K562 (cell line): ENCODE measurements around the gene RFC2. TPM values are rescaled to one million over a fixed set of nuclear protein-coding genes. Genes with fewer than 3 reads are reported as not detected.

Source experiments
- ATAC-seq: fragments of 200-7000 bp; cut with Tn5 transposase; 3 replicates; pipeline ENCODE4 v1.9.1; 2020; ENCODE audit warnings: moderate library complexity
- BruUV-seq: library from RNA; stranded (reverse); fragments of 400-500 nt; replicated peaks from 2 replicates; lab custom pipeline; 2021; lab: Mats Ljungman, UMichigan
- CTCF ChIA-PET: fragments of 300-600 bp; formaldehyde crosslinking; extraction: SDS; loops from one replicate; lab custom pipeline; 2021; ENCODE audit warnings: low intra/inter-chr PET ratio; lab: Yijun Ruan, JAX
- POLR2A ChIA-PET: fragments of 300-600, 350-650 bp; sonication (Branson Sonifier 250); formaldehyde crosslinking; extraction: SDS; loops from one replicate; lab custom pipeline; 2021; ENCODE audit warnings: antibody characterized with exemption, inconsistent platforms; lab: Yijun Ruan, JAX
- DNase-seq, 4 experiments: peaks; one replicate each; pipeline versions ENCODE4 v3.0.0 to v3.0.0-alpha.2; 2011 to 2018; ENCODE audit warnings: low spot score in 3 of 4, mixed read lengths in 3 of 4; ENCODE audit errors: extremely low read depth in 1 of 4
- FAIRE-seq: peaks from 2 replicates; lab custom pipeline; 2011; peaks lifted over from hg19 to GRCh38; lab: Jason Lieb, UNC
- H2AFZ ChIP-seq: 2 replicates; pipeline ENCODE4 v1.6.0; 2011; ENCODE audit warnings: low read depth, low read length, control low read depth, inconsistent platforms
- H3K27ac ChIP-seq: fragments of 200-600 bp; 3 replicates; pipeline ENCODE4 v1.8.0; 2011; ENCODE audit warnings: low read depth, mild to moderate bottlenecking, control low read depth, inconsistent platforms, low read length, moderate library complexity, mixed read lengths; ENCODE audit errors: extremely low read depth
- H3K27me3 ChIP-seq, 2 experiments: fragments of 300-600 bp in 1 of 2; 2 replicates in 1 of 2; 3 replicates in 1 of 2; pipeline versions ENCODE4 v1.6.0 to v1.8.0; 2011; ENCODE audit warnings: inconsistent platforms in 2 of 2, low read length in 2 of 2, mild to moderate bottlenecking in 1 of 2, mixed read lengths in 1 of 2, moderate library complexity in 1 of 2; ENCODE audit not compliant: control insufficient read depth in 2 of 2, insufficient read depth in 2 of 2
- H3K36me3 ChIP-seq: fragments of 300-600 bp; 3 replicates; pipeline ENCODE4 v1.8.0; 2011; ENCODE audit warnings: mild to moderate bottlenecking, low read length, inconsistent platforms; ENCODE audit not compliant: control insufficient read depth, insufficient read depth
- H3K4me1 ChIP-seq, 2 experiments: fragments of 200-600 bp in 1 of 2; replicated peaks in 1 of 2; 2 replicates in 1 of 2; 3 replicates in 1 of 2; pipeline versions ENCODE4 v1.5.1 to v1.8.0; 2011; ENCODE audit warnings: inconsistent platforms in 2 of 2, low read length in 2 of 2, mild to moderate bottlenecking in 1 of 2, mixed read lengths in 1 of 2, moderate library complexity in 1 of 2; ENCODE audit not compliant: control insufficient read depth in 2 of 2, insufficient read depth in 2 of 2
- H3K4me2 ChIP-seq: 2 replicates; pipeline ENCODE4 v1.6.1; 2011; ENCODE audit warnings: low read length, control low read depth, inconsistent platforms, mixed read lengths; ENCODE audit not compliant: insufficient read depth
- H3K4me3 ChIP-seq: fragments of 200-600 bp; sonication (generic), shearing (Covaris generic); 2 replicates; pipeline ENCODE4 v1.5.1; 2016; ENCODE audit warnings: control low read depth, inconsistent platforms
- H3K79me2 ChIP-seq: fragments of 200-600 bp; 3 replicates; pipeline ENCODE4 v1.8.0; 2011; ENCODE audit warnings: low read length, inconsistent platforms; ENCODE audit not compliant: control insufficient read depth, insufficient read depth
- H3K9ac ChIP-seq, 2 experiments: 2 replicates each; pipeline versions ENCODE4 v1.6.0 to v1.6.1; 2011; ENCODE audit warnings: low read depth in 2 of 2, low read length in 2 of 2, control low read depth in 1 of 2, inconsistent platforms in 1 of 2, mild to moderate bottlenecking in 1 of 2, mixed read lengths in 1 of 2; ENCODE audit not compliant: insufficient read depth in 1 of 2
- H3K9me1 ChIP-seq: one replicate; pipeline ENCODE4 v1.6.0; 2011; ENCODE audit warnings: inconsistent platforms, mild to moderate bottlenecking, low read length, moderate library complexity; ENCODE audit not compliant: control insufficient read depth, insufficient read depth
- H3K9me3 ChIP-seq: replicated peaks from 2 replicates; pipeline ENCODE4 v1.5.1; 2011; ENCODE audit warnings: low read depth, low read length, inconsistent platforms; ENCODE audit not compliant: control insufficient read depth, insufficient read depth
- H4K20me1 ChIP-seq: replicated peaks from 2 replicates; pipeline ENCODE4 v1.6.1; 2011; ENCODE audit warnings: low read length, inconsistent platforms, mixed read lengths; ENCODE audit not compliant: control insufficient read depth, insufficient read depth
- ARNT ChIP-seq, 2 experiments: fragments of 450-650 bp; IDR thresholded peaks; 2 replicates each; pipeline ENCODE4 v1.6.1; 2016; ENCODE audit warnings: mild to moderate bottlenecking in 1 of 2
- GATA2 ChIP-seq: sonication (generic); formaldehyde crosslinking; IDR thresholded peaks from 2 replicates; pipeline ENCODE4 v1.4.0; 2020; ENCODE audit warnings: mild to moderate bottlenecking, missing genetic modification reagents
- HEY1 ChIP-seq: fragments of 250-450 bp; sonication (Bioruptor Pico); IDR thresholded peaks from 2 replicates; pipeline ENCODE4 v1.5.0; 2020; ENCODE audit warnings: mild to moderate bottlenecking, moderate library complexity, borderline replicate concordance
- NCOA2 ChIP-seq, 2 experiments: fragments of 450-650 bp; IDR thresholded peaks; 2 replicates each; pipeline ENCODE4 v1.6.1; 2018; ENCODE audit warnings: mild to moderate bottlenecking in 2 of 2, moderate library complexity in 1 of 2; ENCODE audit not compliant: partially characterized antibody in 2 of 2
- RBBP5 ChIP-seq: fragments of 200-600 bp; sonication (generic); IDR thresholded peaks from 2 replicates; pipeline ENCODE4 v1.6.1; 2012; ENCODE audit warnings: borderline replicate concordance, mild to moderate bottlenecking, low read length, control low read depth, inconsistent platforms; ENCODE audit not compliant: insufficient read depth, poor library complexity, severe bottlenecking
- SFPQ ChIP-seq: fragments of 200-400 bp; formaldehyde crosslinking; IDR thresholded peaks from 2 replicates; pipeline ENCODE4 v1.6.1; 2017; ENCODE audit warnings: mild to moderate bottlenecking, low read depth, low read length, moderate library complexity
- USF2 ChIP-seq: sonication (generic); formaldehyde crosslinking; IDR thresholded peaks from 2 replicates; pipeline ENCODE4 v1.5.0; 2020; ENCODE audit warnings: missing genetic modification reagents
- ZBTB17 ChIP-seq: fragments of 450-650 bp; formaldehyde crosslinking; IDR thresholded peaks from 2 replicates; pipeline ENCODE4 v1.4.0; 2020; ENCODE audit warnings: mild to moderate bottlenecking
- ZSCAN29 ChIP-seq: fragments of 450-650 bp; IDR thresholded peaks from 2 replicates; pipeline ENCODE4 v1.6.1; 2017
- WGBS: fragments of 100-300 bp; shearing (Covaris generic); methylation state at CpG from one replicate; pipeline ENCODE4 v1.1.6; 2016; ENCODE audit warnings: low coverage, mixed read lengths; ENCODE audit not compliant: insufficient coverage; ENCODE audit errors: missing lambda C conversion rate; 5-methylcytosine and 5-hydroxymethylcytosine counted together
- in situ Hi-C: fragments of 300-500 bp; cut with MboI; formaldehyde crosslinking; loops from 4 replicates; pipeline ENCODE4 v1.15.0; 2018; ENCODE audit warnings: inconsistent platforms, mixed read lengths
- intact Hi-C: fragments of 100-400 bp; cut with micrococcal nuclease; formaldehyde crosslinking; loops from 2 replicates; pipeline ENCODE4 v1.14.2; 2022
- polyA plus RNA-seq, 8 experiments: library from polyadenylated mRNA; depleted of rRNA in 4 of 8; stranded (reverse) in 5 of 8; unstranded in 3 of 8; fragments of >200 nt; fragmentation: Nextera tagmentation in 2 of 8; fragmentation: Illumina TruSeq in 1 of 8; extraction: Ambion mirVana in 2 of 8; extraction: Trizol in 1 of 8; gene quantifications; 2 replicates each; pipeline versions ENCODE4 v1.2.1 to v1.2.3, GENCODE V29; 2011 to 2014; ENCODE audit warnings: inconsistent platforms in 1 of 8, missing spikeins in 1 of 8
- total RNA-seq, 7 experiments: library from RNA; depleted of rRNA in 6 of 7; stranded (reverse); fragments of >200 nt in 6 of 7; fragmentation: Illumina TruSeq in 2 of 7; extraction: Trizol in 2 of 7; gene quantifications; 2 replicates each; pipeline versions ENCODE4 v1.2.1 to v1.2.3, GENCODE V29; 2011 to 2021; ENCODE audit warnings: low replicate concordance in 1 of 7

Gene RFC2
- total and polyA plus RNA-seq, 9 of the 15 experiments (the other 6 are each of a cell fraction or from before 2014, with no cell fraction given), result 32.5 to 161 (median 102) TPM

GRCh38 chr7:74235518-74236268, 18.5 kb downstream of the RFC2 start:
- Histone ChIP-seq H4K20me1 (peaks cover 20% of the 10 kb centered on the region; the same call in 1 of the 2 replicates), H2AFZ (no peak overlapping the region), H3K79me2 (no peaks in the 10 kb centered on the region), H3K9ac (no peak overlapping the region), H3K4me2 (no peak overlapping the region), H3K9me1 (no peaks in the 10 kb centered on the region), H3K4me1 (peaks cover 0 to 9% of the 10 kb centered on the region in 2 experiments; a peak in 4 of 5 replicates), H3K27me3 (no peaks in the 10 kb centered on the region), H3K27ac (no peak overlapping the region; the same call in 2 of the 3 replicates), H3K9me3 (no peaks in the 10 kb centered on the region), H3K36me3 (peaks cover 95% of the 10 kb centered on the region), H3K4me3 (no peak overlapping the region)
- no peak for ATAC-seq
- 82% methylated on average over 8 of the region's 8 CpGs for WGBS
- intact Hi-C loops (no loop called here), in situ Hi-C loops (no loop called here)
- BruUV-seq, result no TSS peak
- FAIRE-seq, result no peak
- peak in 1 of 4 experiments; percentile 25 for DNase-seq
- ChIA-PET POLR2A (interaction anchor here (0.9 to 1.9 kb wide), 3 partner anchors 9 to 61 kb away, joined by 3 to 5 read pairs (median 5); no protein-coding TSS in a partner anchor), CTCF (no interaction called here)
- no peak for TF ChIP-seq ZBTB17 (CRISPR knock-in tag)
- TF ChIP-seq HEY1, result no peak
- TF ChIP-seq SFPQ, result no peak
- no peak for TF ChIP-seq ARNT (IDR thresholded peaks at IDR 0.05)
- peak; percentile 21; the same call in 1 of the 2 replicates for TF ChIP-seq USF2
- TF ChIP-seq NCOA2 (IDR thresholded peaks at IDR 0.05; ENCODE audit: partially characterized antibody in 2 of 2), result no peak
- TF ChIP-seq RBBP5, result no peak
- no peak for TF ChIP-seq ZSCAN29
- TF ChIP-seq GATA2, result 0 out of 2 replicates have a peak, but pooled peaks have one; percentile 37
